Coronary artery (tissue), 2 donors: ENCODE data around the gene EPHA4.

Source experiments
- DNase-seq: peaks from one replicate; pipeline ENCODE4 v3.0.0-alpha.2; 2017; ENCODE audit warnings: low spot score
- H3K27ac ChIP-seq, 2 donors: fragments of 200-600 bp; sonication (generic); one replicate each; pipeline ENCODE4 v1.5.1; 2016 to 2019
- H3K4me3 ChIP-seq: fragments of 200-600 bp; sonication (generic); 2 replicates; pipeline ENCODE4 v1.5.1; 2016; ENCODE audit warnings: mild to moderate bottlenecking, moderate library complexity
- CTCF ChIP-seq: fragments of 200-600 bp; sonication (generic); IDR thresholded peaks from one replicate; pipeline ENCODE4 v1.5.1; 2019; ENCODE audit warnings: antibody characterized with exemption

The EPHA4 gene

GRCh38 chr2:221530653-221531037, 41.5 kb downstream of the EPHA4 start:
- Histone ChIP-seq H3K4me3 (no peak overlapping the region), H3K27ac (no peak overlapping the region)
- DNase-seq: no peak
- TF ChIP-seq CTCF: no peak

GRCh38 chr2:221529943-221530652, 42.0 kb downstream of the EPHA4 start:
- no peak for DNase-seq
- Histone ChIP-seq H3K4me3 (no peak overlapping the region), H3K27ac (peak overlapping the region in 1 of 2 donors; percentile 28)
- no peak for TF ChIP-seq CTCF

GRCh38 chr2:221529177-221529942, 42.7 kb downstream of the EPHA4 start:
- Histone ChIP-seq H3K4me3 (no peak overlapping the region), H3K27ac (peak overlapping the region in 1 of 2 donors; percentile 28)
- no peak for DNase-seq

GRCh38 chr2:221527776-221528309, 44.3 kb downstream of the EPHA4 start:
- Histone ChIP-seq H3K27ac (peak overlapping the region in 1 of 2 donors; percentile 16), H3K4me3 (no peak overlapping the region)
- no peak for TF ChIP-seq CTCF
- no peak for DNase-seq

More at GRCh38 chr2:221529177-221529942, 42.7 kb downstream of the EPHA4 start:
- TF ChIP-seq CTCF: no peak

- no peak for TF ChIP-seq CTCF
- H3K27ac ChIP-seq: no peak overlapping the region
- no peak overlapping the region for H3K4me3 ChIP-seq
- no peak for DNase-seq
Observed at GRCh38 chr2:221524158-221524557, 47.9 kb downstream of the EPHA4 start.

- no peak for TF ChIP-seq CTCF
- Histone ChIP-seq H3K27ac (no peak overlapping the region), H3K4me3 (no peak overlapping the region)
- DNase-seq: no peak
Observed at GRCh38 chr2:221521233-221521845, 50.8 kb downstream of the EPHA4 start.
